OCI-LY7 (cell line): ENCODE measurements around the gene DLX5.
"Not testable (repeated sequence)": the region's sequence is repeated elsewhere in the genome, so short reads cannot be mapped to it uniquely, and the experiment has no call there.

Experiments used
- EZH2phosphoT487 ChIP-seq: fragments of 200-600 bp; sonication (generic); IDR thresholded peaks from 2 replicates; pipeline ENCODE4 v1.6.1; 2018; ENCODE audit warnings: low read depth, borderline replicate concordance, mild to moderate bottlenecking, mixed run types, antibody characterized with exemption, low read length, moderate library complexity, mixed read lengths
- TF ChIP-seq, protein P1 (sequence below): fragments of 200-600 bp; sonication (generic); conservative IDR thresholded peaks from 2 replicates; pipeline ENCODE4 v1.5.1; 2014; ENCODE audit warnings: mild to moderate bottlenecking, antibody characterized with exemption, low read length, moderate library complexity, mixed read lengths

GRCh38 chr7:97034213-97034852, 9.7 kb upstream of the DLX5 start:
- TF ChIP-seq, protein P1, sequence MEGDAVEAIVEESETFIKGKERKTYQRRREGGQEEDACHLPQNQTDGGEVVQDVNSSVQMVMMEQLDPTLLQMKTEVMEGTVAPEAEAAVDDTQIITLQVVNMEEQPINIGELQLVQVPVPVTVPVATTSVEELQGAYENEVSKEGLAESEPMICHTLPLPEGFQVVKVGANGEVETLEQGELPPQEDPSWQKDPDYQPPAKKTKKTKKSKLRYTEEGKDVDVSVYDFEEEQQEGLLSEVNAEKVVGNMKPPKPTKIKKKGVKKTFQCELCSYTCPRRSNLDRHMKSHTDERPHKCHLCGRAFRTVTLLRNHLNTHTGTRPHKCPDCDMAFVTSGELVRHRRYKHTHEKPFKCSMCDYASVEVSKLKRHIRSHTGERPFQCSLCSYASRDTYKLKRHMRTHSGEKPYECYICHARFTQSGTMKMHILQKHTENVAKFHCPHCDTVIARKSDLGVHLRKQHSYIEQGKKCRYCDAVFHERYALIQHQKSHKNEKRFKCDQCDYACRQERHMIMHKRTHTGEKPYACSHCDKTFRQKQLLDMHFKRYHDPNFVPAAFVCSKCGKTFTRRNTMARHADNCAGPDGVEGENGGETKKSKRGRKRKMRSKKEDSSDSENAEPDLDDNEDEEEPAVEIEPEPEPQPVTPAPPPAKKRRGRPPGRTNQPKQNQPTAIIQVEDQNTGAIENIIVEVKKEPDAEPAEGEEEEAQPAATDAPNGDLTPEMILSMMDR, result not testable (repeated sequence)
- not testable (repeated sequence) for TF ChIP-seq EZH2phosphoT487
